ENCODE measurements around the gene PHACTR1.
"Not testable (repeated sequence)": the region's sequence is repeated elsewhere in the genome, so short reads cannot be mapped to it uniquely, and the experiment has no call there.

The PHACTR1 gene

GRCh38 chr6:12716298-12716916 is at the start of gene PHACTR1:
PHACTR1 (plus strand) TSS chr6:12716767.
- DNase-seq = no peak

GRCh38 chr6:12666886-12667285 is 49.7 kb upstream of the PHACTR1 start:
- no peak for DNase-seq

DNA sequence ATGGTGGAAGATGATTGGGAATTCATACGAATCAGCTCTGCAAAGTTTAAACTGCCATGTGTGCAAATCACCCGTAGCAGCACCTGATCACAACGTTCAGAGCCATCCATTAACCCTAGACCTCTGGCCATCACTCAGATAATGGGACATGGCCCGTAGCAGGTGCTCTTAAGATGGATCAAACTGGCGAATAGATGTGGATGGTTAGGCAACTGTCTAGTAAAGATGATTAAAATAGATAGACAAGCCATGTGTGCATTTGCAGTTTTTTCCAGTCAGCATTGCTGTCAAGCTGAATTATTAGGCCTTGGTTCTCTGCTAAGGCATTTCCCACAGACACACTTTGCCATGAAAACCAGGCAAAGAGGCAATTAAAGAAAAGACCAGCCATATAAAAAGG is 40.6 kb upstream of the PHACTR1 start:
- DNase-seq = no peak

- no peak for DNase-seq
These were observed 37.2 kb upstream of the PHACTR1 start for GRCh38 chr6:12679341-12679740.

GRCh38 chr6:12693122-12693521 is 23.4 kb upstream of the PHACTR1 start:
- DNase-seq = no peak

DNA sequence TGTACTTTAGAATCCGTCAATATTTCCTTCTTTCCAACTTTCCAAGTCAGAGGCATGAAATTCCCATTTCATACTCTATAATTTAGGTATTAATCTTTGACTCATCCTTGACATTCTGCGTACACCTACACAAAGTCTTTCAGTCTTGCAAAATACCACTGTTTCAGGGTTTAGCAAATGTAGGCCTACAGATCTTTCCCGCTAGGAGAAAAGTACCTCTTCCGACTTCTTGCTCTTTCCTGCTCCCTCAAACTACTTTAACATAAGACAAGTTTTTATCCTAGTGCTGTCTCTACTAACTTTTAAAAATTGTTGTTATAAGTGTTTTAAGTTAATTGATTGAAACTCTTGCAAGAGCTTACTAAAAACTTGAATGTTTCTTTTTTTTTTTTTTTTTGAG is 18.3 kb upstream of the PHACTR1 start:
- no peak for DNase-seq

DNA sequence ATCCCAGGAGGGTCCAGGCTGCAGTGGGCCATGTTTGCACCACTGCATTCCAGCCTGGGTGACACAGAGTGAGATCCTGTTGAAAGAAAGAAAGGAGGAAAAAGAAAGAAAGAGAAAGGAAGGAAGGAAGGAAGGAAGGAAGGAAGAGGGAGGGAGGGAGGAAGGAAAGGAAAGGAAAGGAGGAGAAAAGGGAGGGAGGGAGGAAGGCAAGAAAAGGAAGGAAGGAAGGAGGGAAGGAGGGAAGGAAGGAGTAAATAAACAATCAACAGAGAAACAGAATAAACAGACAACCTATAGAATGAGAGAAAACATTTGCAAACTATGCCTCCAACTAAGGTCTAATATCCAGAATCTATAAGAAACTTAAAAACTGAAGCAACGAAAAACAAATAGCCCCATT is 11.6 kb upstream of the PHACTR1 start:
- DNase-seq = no peak

GRCh38 chr6:12709116-12709515 is 7.5 kb upstream of the PHACTR1 start:
- DNase-seq = no peak

GRCh38 chr6:12709556-12710232 is 6.9 kb upstream of the PHACTR1 start:
- DNase-seq = no peak

- no peak for DNase-seq
These were observed 5.6 kb upstream of the PHACTR1 start for GRCh38 chr6:12710921-12711320.

DNA sequence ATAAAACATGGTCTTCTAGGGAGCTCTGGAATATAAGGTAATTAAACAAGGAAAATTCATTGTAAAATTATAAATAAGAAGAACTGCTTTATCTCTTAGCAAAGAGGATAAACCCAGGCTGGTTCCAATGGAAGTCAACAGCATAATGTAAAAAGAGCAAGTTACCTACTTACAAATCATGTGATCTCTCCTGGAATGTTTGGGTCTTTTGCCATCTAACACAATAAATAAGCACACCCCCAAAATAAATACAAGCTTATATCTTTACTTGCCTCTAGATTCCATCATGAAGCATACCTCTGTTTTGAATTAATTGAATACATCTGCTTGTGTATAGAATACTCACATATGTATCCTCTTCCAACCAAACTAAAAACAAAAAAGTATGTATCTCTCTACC is 2.5 kb upstream of the PHACTR1 start:
- DNase-seq = no peak

GRCh38 chr6:12715437-12715836 is 1.1 kb upstream of the PHACTR1 start:
- no peak for DNase-seq

- no peak for DNase-seq
These were observed 789 bp downstream of the PHACTR1 start for GRCh38 chr6:12717356-12717755.

- no peak for DNase-seq
These were observed 1.4 kb downstream of the PHACTR1 start for GRCh38 chr6:12718015-12718414.

DNA sequence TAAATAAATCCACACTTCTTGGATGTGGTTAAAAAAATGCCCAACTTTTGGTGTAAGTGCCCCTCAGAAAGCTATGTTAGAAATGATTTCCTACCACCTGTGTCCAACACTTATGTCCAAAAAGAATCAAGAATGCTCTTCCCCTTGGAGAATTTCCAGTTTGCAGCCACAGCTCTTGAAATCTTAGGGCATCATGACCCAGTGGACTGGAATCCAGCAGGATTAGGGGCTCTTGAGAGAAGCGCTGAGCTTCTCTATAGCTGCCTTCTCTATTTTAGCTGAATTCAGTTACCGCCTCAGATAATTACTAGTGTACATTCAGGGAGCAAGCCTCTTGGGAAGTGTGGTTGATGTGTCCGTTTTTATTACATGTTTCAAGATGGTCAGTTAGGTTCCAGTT is 2.5 kb downstream of the PHACTR1 start:
- no peak for DNase-seq

DNA sequence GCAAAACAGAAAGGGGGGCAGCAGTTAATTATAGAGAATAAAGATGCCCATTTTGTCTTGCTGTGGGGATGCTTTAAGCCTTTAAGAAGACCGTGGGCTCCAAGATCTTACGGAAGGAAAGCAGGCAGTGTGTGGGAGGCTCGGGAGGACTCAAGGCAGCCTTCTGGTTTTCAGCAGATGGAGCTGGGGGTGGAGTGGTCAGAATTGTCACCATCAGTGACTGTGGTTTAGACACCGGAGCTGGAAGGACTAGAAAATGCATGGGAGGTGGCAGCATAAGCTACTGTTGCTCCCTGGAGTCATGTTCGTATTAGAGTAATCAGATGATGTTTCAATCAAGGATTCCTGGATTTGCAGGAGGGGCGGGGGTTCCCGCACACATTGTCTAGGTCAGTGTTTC is 3.7 kb downstream of the PHACTR1 start:
- DNase-seq = no peak

- no peak for DNase-seq
These were observed 8.7 kb downstream of the PHACTR1 start for GRCh38 chr6:12725263-12725662.

GRCh38 chr6:12729467-12729866 is 12.9 kb downstream of the PHACTR1 start:
- DNase-seq = no peak

DNA sequence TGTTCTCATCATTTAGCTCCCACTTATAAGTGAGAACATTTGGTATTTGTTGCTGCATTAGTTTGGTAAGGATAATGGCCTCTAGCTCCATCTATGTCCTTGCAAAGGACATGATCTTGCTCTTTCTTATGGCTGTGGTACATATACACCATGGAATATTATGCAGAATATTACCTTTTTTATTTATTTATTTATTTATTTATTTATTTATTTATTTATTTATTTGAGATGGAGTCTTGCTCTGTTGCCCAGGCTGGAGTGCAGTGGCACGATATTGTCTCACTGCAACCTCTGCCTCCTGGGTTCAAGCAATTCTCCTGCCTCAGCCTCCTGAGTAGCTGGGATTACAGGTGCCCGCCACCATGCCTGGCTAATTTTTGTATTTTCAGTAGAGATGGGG is 14.2 kb downstream of the PHACTR1 start:
- DNase-seq = not testable (repeated sequence)

GRCh38 chr6:12733876-12734275 is 17.3 kb downstream of the PHACTR1 start:
- DNase-seq = no peak

DNA sequence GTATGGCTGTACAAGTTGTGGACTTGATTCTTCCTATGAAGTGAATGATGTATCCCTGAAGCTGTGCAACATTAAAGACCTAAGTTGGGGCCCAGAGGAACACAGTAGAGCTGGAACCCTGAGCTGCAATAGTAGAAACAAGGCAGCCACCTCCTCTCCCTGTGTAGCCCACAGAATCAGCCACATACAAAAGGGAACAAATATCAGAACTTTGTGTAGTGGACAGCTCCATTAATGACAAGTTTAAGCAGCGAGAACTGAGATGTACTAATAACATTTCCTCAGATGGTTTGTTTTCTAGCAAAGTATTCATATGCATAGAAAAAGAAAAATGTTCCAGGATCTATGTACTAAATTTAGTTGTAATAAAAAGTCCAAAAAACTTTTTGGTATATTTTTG is 19.2 kb downstream of the PHACTR1 start:
- DNase-seq = no peak

- no peak for DNase-seq
These were observed 31.8 kb downstream of the PHACTR1 start for GRCh38 chr6:12748411-12748810.

- DNase-seq = no peak
These were observed 32.4 kb downstream of the PHACTR1 start for GRCh38 chr6:12748815-12749521.

Measured in NCI-H1694 (cell line).